OCI-LY3 (cell line): ENCODE measurements around the gene UQCC2.

Source experiments
- CTCF ChIP-seq: fragments of 200-600, 300-600 bp; sonication (generic); IDR thresholded peaks from 2 replicates; pipeline ENCODE4 v1.5.1; 2014; ENCODE audit warnings: antibody characterized with exemption, low read length, low read depth
- EZH2phosphoT487 ChIP-seq: fragments of 200-600 bp; shearing (Covaris generic); IDR thresholded peaks from 2 replicates; pipeline ENCODE4 v1.6.1; 2018; ENCODE audit warnings: antibody characterized with exemption, mixed run types, low read depth

GRCh38 chr6:33735216-33735615, 23.7 kb upstream of the UQCC2 start:
- no peak for TF ChIP-seq CTCF
- no peak for TF ChIP-seq EZH2phosphoT487
